ENCODE data around the gene PRRG2. TPM values are rescaled to one million over a fixed set of nuclear protein-coding genes. Genes with fewer than 3 reads are reported as not detected.

PRRG2 gene
- total and polyA plus RNA-seq, 9 of the 15 experiments (the other 6 are each of a cell fraction or from before 2014, with no cell fraction given), result 0.06 to 1.1 (median 0.33) TPM

GRCh38 chr19:49580264-49581006, 681 bp upstream of the PRRG2 start, which contains the start of gene NOSIP (continued):
- peak; percentile 23 to 78; a peak in 3 of 4 replicates for TF ChIP-seq ZMIZ1 (IDR thresholded peaks at IDR 0.05; ENCODE audit: low read depth in 2 of 2, low read length in 2 of 2)
- TF ChIP-seq HBP1 (CRISPR knock-in tag; IDR thresholded peaks at IDR 0.05), result 0 out of 2 replicates have a peak, but pooled peaks have one; percentile 80
- TF ChIP-seq NFYB (IDR thresholded peaks at IDR 0.05; ENCODE audit: extremely low read depth, insufficient read length), result no peak
- no peak for TF ChIP-seq ZNF324 (CRISPR knock-in tag; IDR thresholded peaks at IDR 0.05)
- TF ChIP-seq POLR2B (IDR thresholded peaks at IDR 0.05; ENCODE audit: low read depth, partially characterized antibody), result peak; percentile 99
- peak; percentile 86; the same call in 1 of the 2 replicates for TF ChIP-seq KLF13 (tag; IDR thresholded peaks at IDR 0.05; ENCODE audit: borderline replicate concordance, low read depth)
- TF ChIP-seq ATF6 (CRISPR knock-in tag; IDR thresholded peaks at IDR 0.05), result no peak
- 0 out of 2 replicates have a peak, but pooled peaks have one; percentile 47 for TF ChIP-seq ZNF589 (CRISPR knock-in tag; IDR thresholded peaks at IDR 0.05; ENCODE audit: low read depth)
- no peak for TF ChIP-seq CEBPB (tag; IDR thresholded peaks at IDR 0.05)
- TF ChIP-seq WHSC1 (IDR thresholded peaks at IDR 0.05; ENCODE audit: low read length), result no peak
- peak; percentile 78; the same call in 1 of the 2 replicates for TF ChIP-seq ELF2 (CRISPR knock-in tag; IDR thresholded peaks at IDR 0.05)
- TF ChIP-seq ZNF134 (CRISPR knock-in tag; conservative IDR thresholded peaks at IDR 0.05), result no peak; the same call in 1 of the 2 replicates
- TF ChIP-seq ZNF436 (CRISPR knock-in tag; IDR thresholded peaks at IDR 0.05), result no peak
- peak; percentile 30; the same call in 1 of the 2 replicates for TF ChIP-seq BHLHE40 (IDR thresholded peaks at IDR 0.05; ENCODE audit: low read length)
- TF ChIP-seq HMGXB4 (CRISPR knock-in tag; IDR thresholded peaks at IDR 0.05), result no peak
- TF ChIP-seq ZNF23 (CRISPR knock-in tag; IDR thresholded peaks at IDR 0.05), result no peak
- TF ChIP-seq YBX1 (IDR thresholded peaks at IDR 0.05), result no peak
